Glutamatergic neuron (in vitro differentiated cells): ENCODE data around the gene CAVIN3. TPM values are rescaled to one million over a fixed set of nuclear protein-coding genes. Genes with fewer than 3 reads are reported as not detected.

Source experiments
- DNase-seq: peaks from one replicate; pipeline ENCODE4 v3.0.0; 2022
- H3K27ac Mint-ChIP-seq: one replicate; pipeline ENCODE4 v1.8.0; 2020; ENCODE audit warnings: mild to moderate bottlenecking, mixed read lengths, inconsistent platforms; ENCODE audit not compliant: unreplicated experiment
- H3K27me3 Mint-ChIP-seq: one replicate; pipeline ENCODE4 v1.8.0; 2020; ENCODE audit warnings: mild to moderate bottlenecking, moderate library complexity, mixed read lengths, inconsistent platforms; ENCODE audit not compliant: unreplicated experiment
- H3K36me3 Mint-ChIP-seq: one replicate; pipeline ENCODE4 v1.8.0; 2020; ENCODE audit warnings: mild to moderate bottlenecking, mixed read lengths, inconsistent platforms; ENCODE audit not compliant: unreplicated experiment
- H3K4me1 Mint-ChIP-seq: one replicate; pipeline ENCODE4 v1.8.0; 2020; ENCODE audit warnings: mild to moderate bottlenecking, low read depth, mixed read lengths, inconsistent platforms; ENCODE audit not compliant: unreplicated experiment
- H3K4me3 Mint-ChIP-seq: one replicate; pipeline ENCODE4 v1.8.0; 2020; ENCODE audit warnings: mild to moderate bottlenecking, mixed read lengths, inconsistent platforms; ENCODE audit not compliant: unreplicated experiment
- H3K9me3 Mint-ChIP-seq: one replicate; pipeline ENCODE4 v1.8.0; 2020; ENCODE audit warnings: mild to moderate bottlenecking, moderate library complexity, mixed read lengths, inconsistent platforms; ENCODE audit not compliant: unreplicated experiment
- long read RNA-seq: library from polyadenylated mRNA; unstranded; transcript quantifications from one replicate; pipeline ENCODE4 v2.0.0, GENCODE V29; 2020; ENCODE audit not compliant: unreplicated experiment
- total RNA-seq: library from RNA; stranded (reverse); fragmentation: NEBNext Ultra II Directional; extraction: Animal tissue kit (Norgen Biotek cat#: 25700); gene quantifications from one replicate; pipeline ENCODE4 v1.2.1, GENCODE V29; 2021; ENCODE audit not compliant: unreplicated experiment
- TF ChIP-seq, protein P1 (sequence below): fragments of 200-600 bp; sonication (generic); IDR thresholded peaks from one replicate; pipeline ENCODE4 v1.5.0; 2021; ENCODE audit not compliant: partially characterized antibody, unreplicated experiment

CAVIN3 gene, protein sequence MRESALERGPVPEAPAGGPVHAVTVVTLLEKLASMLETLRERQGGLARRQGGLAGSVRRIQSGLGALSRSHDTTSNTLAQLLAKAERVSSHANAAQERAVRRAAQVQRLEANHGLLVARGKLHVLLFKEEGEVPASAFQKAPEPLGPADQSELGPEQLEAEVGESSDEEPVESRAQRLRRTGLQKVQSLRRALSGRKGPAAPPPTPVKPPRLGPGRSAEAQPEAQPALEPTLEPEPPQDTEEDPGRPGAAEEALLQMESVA
- total RNA-seq: 5.9 TPM
- long read RNA-seq, partial matches to known transcripts: 0 of 2 reads
- long read RNA-seq, other reads (novel, unspliced or antisense): 1 of 2 reads

DNA sequence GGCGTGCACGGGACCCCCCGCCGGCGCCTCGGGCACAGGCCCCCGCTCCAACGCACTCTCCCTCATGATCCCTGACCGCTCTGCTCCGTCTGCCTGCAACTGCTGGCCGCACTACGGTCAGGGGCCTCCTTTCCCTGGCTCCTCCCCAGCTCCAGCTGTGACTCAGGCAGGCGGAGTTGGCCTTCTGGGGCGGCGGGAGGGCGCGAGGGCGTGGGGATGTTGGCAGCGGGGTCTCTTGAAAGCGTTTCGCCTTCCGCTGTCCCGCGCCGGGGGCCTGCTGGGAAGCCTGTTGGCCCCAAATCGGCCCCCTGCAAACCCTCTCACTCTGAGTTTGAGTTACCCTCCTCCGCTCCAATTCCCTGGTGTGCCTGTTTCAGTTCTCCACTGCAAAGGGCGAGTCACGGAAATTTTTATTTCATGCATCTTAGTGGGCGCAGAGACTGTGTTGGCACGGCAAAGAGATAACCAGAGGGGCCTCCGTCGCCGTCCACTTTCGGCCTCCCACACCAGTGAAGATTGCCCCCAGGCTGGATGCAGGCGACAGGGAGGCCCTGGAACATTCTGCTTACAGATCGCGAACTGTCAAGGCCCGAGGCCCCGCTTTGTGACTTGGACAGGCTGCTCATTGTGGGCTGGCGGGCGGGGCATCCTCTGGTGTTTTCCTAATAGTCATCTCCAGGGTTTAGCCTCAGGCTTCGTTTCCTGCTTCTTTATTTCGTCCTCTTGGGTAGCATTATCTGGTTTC lies at the start of gene CAVIN3:
CAVIN3 (minus strand) TSS at position 91 of the 745 bp plus-strand sequence; CDS start at position 66, 25 bp downstream.
- peak; percentile 67 for DNase-seq
- Mint-ChIP-seq H3K4me1 (peaks cover 18% of the 10 kb centered on the region), H3K27me3 (peaks cover 6% of the 10 kb centered on the region), H3K9me3 (peaks cover 6% of the 10 kb centered on the region), H3K36me3 (no peaks in the 10 kb centered on the region), H3K4me3 (peak within 1 kb of the TSS; percentile 75), H3K27ac (peak within 1 kb of the TSS; percentile 60)
- TF ChIP-seq, protein P1, sequence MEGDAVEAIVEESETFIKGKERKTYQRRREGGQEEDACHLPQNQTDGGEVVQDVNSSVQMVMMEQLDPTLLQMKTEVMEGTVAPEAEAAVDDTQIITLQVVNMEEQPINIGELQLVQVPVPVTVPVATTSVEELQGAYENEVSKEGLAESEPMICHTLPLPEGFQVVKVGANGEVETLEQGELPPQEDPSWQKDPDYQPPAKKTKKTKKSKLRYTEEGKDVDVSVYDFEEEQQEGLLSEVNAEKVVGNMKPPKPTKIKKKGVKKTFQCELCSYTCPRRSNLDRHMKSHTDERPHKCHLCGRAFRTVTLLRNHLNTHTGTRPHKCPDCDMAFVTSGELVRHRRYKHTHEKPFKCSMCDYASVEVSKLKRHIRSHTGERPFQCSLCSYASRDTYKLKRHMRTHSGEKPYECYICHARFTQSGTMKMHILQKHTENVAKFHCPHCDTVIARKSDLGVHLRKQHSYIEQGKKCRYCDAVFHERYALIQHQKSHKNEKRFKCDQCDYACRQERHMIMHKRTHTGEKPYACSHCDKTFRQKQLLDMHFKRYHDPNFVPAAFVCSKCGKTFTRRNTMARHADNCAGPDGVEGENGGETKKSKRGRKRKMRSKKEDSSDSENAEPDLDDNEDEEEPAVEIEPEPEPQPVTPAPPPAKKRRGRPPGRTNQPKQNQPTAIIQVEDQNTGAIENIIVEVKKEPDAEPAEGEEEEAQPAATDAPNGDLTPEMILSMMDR: no peak

DNA sequence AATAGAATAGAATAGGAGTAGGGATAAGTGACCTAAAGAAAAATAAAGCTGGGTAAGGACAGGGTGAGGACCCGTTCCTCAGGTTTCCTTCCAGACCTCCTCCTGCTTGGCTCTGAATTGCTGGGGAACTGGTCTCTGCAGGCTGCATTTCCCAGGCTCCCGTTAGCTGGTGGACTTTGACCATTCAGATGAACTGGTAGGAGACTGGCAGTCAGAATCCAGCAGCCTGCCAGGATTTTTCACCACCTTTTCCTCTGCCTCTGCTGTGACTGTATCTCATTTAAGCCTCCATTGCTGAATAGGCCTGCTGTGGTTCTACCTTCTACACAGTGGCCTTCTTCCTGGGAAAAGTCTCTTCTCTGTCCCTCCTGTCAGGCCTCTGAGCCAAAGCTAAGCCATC lies 45.4 kb upstream of the CAVIN3 start:
- no peak for DNase-seq
- no peak overlapping the region for H3K27ac Mint-ChIP-seq
- H3K4me1 Mint-ChIP-seq: no peaks in the 10 kb centered on the region
- no peaks in the 10 kb centered on the region for H3K36me3 Mint-ChIP-seq
- H3K9me3 Mint-ChIP-seq: no peaks in the 10 kb centered on the region
- no peak overlapping the region for H3K4me3 Mint-ChIP-seq
- H3K27me3 Mint-ChIP-seq: peaks cover 3% of the 10 kb centered on the region
- TF ChIP-seq, protein P1: no peak

DNA sequence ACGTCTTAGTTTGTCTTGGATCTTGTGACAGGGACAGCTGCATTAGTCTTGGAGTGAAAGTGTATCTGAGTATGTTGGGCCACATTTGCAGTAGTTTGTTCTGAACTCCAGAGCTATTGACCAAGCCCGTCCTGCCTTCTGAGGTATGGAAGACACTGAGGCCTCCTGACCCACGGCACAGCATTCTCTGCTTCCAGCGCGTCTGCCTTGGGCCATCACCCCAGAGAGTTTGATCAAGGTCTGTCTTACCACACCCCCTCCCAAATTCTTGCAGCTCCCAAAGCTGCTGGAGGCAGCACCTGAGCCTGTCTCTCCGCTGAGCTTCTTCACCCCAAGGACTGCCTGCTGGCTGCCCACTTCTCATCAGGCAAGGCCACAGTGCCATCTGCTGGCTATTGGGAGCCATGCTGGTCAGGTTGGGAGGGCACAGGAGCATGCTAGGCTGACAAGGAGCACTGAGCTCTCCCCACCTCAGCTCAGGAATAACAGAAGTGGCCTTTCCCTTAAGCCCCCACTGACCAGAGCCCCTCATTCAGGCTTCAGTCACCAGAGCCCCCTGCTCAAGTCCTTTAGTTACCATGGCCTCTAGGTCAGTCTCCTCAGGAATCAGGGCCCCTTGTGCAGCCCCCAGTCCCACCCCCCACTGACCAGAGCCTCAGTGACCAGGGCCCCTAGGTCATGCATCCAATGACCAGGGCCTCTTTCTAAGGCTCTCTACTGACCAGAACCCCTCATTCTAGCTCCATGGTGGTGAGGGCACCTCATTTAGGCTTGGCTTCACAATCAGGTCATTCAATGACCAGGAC lies 42.8 kb upstream of the CAVIN3 start:
- Mint-ChIP-seq H3K36me3 (no peaks in the 10 kb centered on the region), H3K4me3 (no peak overlapping the region), H3K27me3 (peaks cover 3% of the 10 kb centered on the region), H3K27ac (no peak overlapping the region), H3K9me3 (no peaks in the 10 kb centered on the region), H3K4me1 (no peaks in the 10 kb centered on the region)
- TF ChIP-seq, protein P1: peak; percentile 61
- peak; percentile 87 for DNase-seq

DNA sequence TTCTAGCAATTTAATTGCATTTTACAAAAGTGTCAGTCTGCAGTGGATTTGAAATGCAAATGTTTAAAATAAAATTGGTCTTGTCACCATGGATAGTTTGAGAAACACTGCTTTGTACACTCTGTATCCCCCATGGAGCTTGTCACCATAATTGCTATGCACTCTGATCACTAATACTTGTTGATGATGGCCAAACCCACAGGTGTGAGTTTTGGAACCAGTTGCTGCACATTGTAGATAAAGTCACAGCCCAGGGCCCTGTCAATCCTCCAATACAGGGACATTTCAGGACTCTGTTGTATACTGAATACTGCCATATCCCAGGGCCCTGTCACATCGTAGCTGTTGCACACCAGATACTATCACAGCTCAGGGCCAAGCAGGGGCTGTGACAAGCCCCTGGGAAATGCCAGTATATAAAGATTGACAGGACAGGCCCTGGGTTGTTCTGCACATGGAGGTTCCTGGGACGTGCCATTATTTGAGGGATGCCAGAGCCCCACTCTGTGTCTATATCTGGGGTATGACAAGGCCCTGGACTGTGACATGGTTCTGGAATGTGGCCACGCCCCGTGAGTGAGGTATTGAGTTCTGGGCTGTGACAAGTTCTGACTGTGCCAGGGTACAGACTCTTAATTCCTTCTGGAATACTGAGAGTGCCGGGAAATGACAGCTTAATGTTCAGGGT lies 42.0 kb upstream of the CAVIN3 start:
- TF ChIP-seq, protein P1: no peak
- Mint-ChIP-seq H3K27me3 (peaks cover 3% of the 10 kb centered on the region), H3K9me3 (no peaks in the 10 kb centered on the region), H3K4me3 (no peak overlapping the region), H3K27ac (no peak overlapping the region), H3K36me3 (no peaks in the 10 kb centered on the region), H3K4me1 (no peaks in the 10 kb centered on the region)
- no peak for DNase-seq
